ENCODE measurements around the gene TNS2.

- TF ChIP-seq, protein P1, sequence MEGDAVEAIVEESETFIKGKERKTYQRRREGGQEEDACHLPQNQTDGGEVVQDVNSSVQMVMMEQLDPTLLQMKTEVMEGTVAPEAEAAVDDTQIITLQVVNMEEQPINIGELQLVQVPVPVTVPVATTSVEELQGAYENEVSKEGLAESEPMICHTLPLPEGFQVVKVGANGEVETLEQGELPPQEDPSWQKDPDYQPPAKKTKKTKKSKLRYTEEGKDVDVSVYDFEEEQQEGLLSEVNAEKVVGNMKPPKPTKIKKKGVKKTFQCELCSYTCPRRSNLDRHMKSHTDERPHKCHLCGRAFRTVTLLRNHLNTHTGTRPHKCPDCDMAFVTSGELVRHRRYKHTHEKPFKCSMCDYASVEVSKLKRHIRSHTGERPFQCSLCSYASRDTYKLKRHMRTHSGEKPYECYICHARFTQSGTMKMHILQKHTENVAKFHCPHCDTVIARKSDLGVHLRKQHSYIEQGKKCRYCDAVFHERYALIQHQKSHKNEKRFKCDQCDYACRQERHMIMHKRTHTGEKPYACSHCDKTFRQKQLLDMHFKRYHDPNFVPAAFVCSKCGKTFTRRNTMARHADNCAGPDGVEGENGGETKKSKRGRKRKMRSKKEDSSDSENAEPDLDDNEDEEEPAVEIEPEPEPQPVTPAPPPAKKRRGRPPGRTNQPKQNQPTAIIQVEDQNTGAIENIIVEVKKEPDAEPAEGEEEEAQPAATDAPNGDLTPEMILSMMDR (conservative IDR thresholded peaks at IDR 0.05; ENCODE audit: low read depth, low read length): no peak; the same call in 1 of the 2 replicates
- no peak for TF ChIP-seq EZH2 (IDR thresholded peaks at IDR 0.05; ENCODE audit: low read length, unreplicated experiment)
- TF ChIP-seq EZH2phosphoT487 (IDR thresholded peaks at IDR 0.05; ENCODE audit: borderline replicate concordance, low read length): no peak
Measured at GRCh38 chr12:53048780-53049401, 974 bp upstream of the TNS2 start.

Data from PC-3 (cell line).